Esophagus muscularis mucosa (tissue), 3 donors: ENCODE results near the gene PAQR8.

ENCODE experiments used
- CTCF ChIP-seq, 3 experiments: fragments of 200-600 bp in 2 of 3; fragments of 450-650 bp in 1 of 3; sonication (generic) in 2 of 3; IDR thresholded peaks; one replicate each; pipeline ENCODE4 v1.5.1; 2017 to 2019; ENCODE audit warnings: antibody characterized with exemption in 3 of 3, mild to moderate bottlenecking in 2 of 3, moderate library complexity in 1 of 3
- POLR2A ChIP-seq: fragments of 450-650 bp; IDR thresholded peaks from one replicate; pipeline ENCODE4 v1.6.1; 2017; ENCODE audit warnings: antibody characterized with exemption, moderate library complexity, mild to moderate bottlenecking, low read depth

DNA sequence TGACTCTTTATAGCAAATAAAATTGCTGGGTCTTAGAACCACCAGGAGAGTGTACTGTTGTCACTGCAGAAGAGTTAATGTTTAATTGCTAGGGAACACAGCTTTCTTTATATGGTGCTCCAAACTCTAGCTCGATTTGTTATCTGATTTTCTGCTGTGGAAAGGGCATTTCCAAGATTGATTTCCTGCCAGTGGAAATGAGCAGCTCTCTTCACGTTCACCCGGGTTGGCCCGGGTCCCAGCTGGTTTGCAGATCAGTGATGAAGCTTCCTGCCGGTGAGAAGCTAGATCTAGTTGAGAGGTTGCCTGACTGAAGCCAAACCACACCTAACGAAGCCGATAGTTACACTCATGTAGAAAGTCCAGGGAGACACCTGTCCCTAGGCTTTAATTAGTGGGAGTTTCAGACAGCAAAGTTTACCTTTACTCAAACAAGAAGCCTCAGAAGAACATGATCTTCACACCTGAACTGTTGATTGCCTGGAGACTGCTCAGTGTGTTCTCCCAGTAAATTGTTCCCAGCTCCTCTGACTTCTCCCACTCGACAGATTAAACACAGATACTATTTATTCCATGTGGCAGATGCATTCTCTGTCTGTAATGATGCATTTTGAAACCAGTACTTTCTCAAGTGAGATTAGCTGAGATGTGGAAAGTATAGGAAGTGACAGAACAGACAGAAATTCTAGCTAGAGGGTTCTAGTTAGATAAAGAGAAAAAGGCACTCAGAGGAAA lies 27.8 kb downstream of the PAQR8 start:
- no peak for TF ChIP-seq POLR2A
- TF ChIP-seq CTCF (IDR thresholded peaks at IDR 0.05) = peak in 1 of 3 experiments; percentile 10
